Ovary (tissue), 10 donors: Measurements from ENCODE around the gene GLYAT. TPM values are rescaled to one million over a fixed set of nuclear protein-coding genes. Genes with fewer than 3 reads are reported as not detected.

Experiments
- DNase-seq, 5 donors: peaks; one replicate each; pipeline ENCODE4 v3.0.0-alpha.2; 2019 to 2020
- H3K27ac ChIP-seq, 2 donors: fragments of 200-600 bp; one replicate each; pipeline versions ENCODE4 v1.5.1 to v1.8.0; 2019 to 2022
- H3K27me3 ChIP-seq: fragments of 200-600 bp; one replicate; pipeline ENCODE4 v1.8.0; 2022
- H3K36me3 ChIP-seq: fragments of 200-600 bp; sonication (generic); one replicate; pipeline ENCODE4 v1.5.1; 2019
- H3K4me1 ChIP-seq: one replicate; pipeline ENCODE4 v1.8.1; 2013; ENCODE audit warnings: mild to moderate bottlenecking, moderate library complexity; ENCODE audit not compliant: insufficient read depth
- H3K4me3 ChIP-seq: fragments of 200-600 bp; sonication (generic); one replicate; pipeline ENCODE4 v1.5.1; 2017
- H3K9me3 ChIP-seq, 2 donors: fragments of 200-600 bp in 1 of 2; sonication (generic) in 1 of 2; one replicate each; pipeline versions ENCODE4 v1.5.1 to v1.8.1; 2013 to 2019; ENCODE audit warnings: mild to moderate bottlenecking in 1 of 2, moderate library complexity in 1 of 2
- EP300 ChIP-seq: sonication (generic); formaldehyde crosslinking; IDR thresholded peaks from one replicate; pipeline ENCODE4 v1.6.1; 2017; ENCODE audit warnings: antibody characterized with exemption
- POLR2A ChIP-seq: fragments of 450-650 bp; IDR thresholded peaks from one replicate; pipeline ENCODE4 v1.6.1; 2017; ENCODE audit warnings: antibody characterized with exemption, mild to moderate bottlenecking, moderate library complexity
- WGBS, 3 donors: extraction: QIAGEN DNeasy Blood & Tissue Kit in 1 of 3; methylation state at CpG; one replicate each; pipeline versions ENCODE4 v1.1.5 to v1.1.7; 2013 to 2017; 5-methylcytosine and 5-hydroxymethylcytosine counted together
- intact Hi-C, 4 donors: fragments of 100-400 bp; cut with DNase I; formaldehyde crosslinking; loops; one replicate each; pipeline versions ENCODE4 v1.11.0 to v1.15.1; 2022 to 2023
- long read RNA-seq, 3 donors: library from polyadenylated mRNA in 2 of 3; unstranded in 2 of 3; transcript quantifications; one replicate each; pipeline ENCODE4 v2.0.0 and lab custom pipeline, GENCODE V29; 2021 to 2026
- polyA plus RNA-seq, 2 donors: library from polyadenylated mRNA; stranded (reverse); fragments of 200-250 nt in 1 of 2; fragments of 350-450 nt in 1 of 2; fragmentation: Illumina TruSeq in 1 of 2; extraction: RNeasy Lipid Tissue Mini Kit (QIAGEN cat#74804) in 1 of 2; gene quantifications; one replicate each; pipeline ENCODE4 v1.2.3, GENCODE V29; 2013 to 2014
- total RNA-seq, 7 donors: library from RNA; depleted of rRNA in 2 of 7; stranded (reverse); fragments of >200 nt in 2 of 7; fragmentation: NEBNext Ultra II Directional in 3 of 7; extraction: Animal tissue kit (Norgen Biotek cat#: 25700) in 3 of 7; gene quantifications; one replicate each; pipeline versions ENCODE4 v1.1.0 to v1.2.4, GENCODE V29; 2016 to 2023
- TF ChIP-seq, protein P1 (sequence below), 3 donors: fragments of 450-650 bp in 2 of 3; fragments of 200-600 bp in 1 of 3; IDR thresholded peaks; one replicate each; pipeline versions ENCODE4 v1.5.1 to v1.8.0; 2016 to 2022; ENCODE audit warnings: antibody characterized with exemption in 3 of 3, mild to moderate bottlenecking in 1 of 3
- donor health status: DM: no; HTN: no; CAD: no; lungs with moderate emphysema.
- donor health status: DM: no; HTN: no; CAD: no.
- donor health status: Bipolar disorder and iron deficiency.
- donor health status: DM: yes; HTN: yes; CAD: no.
- donor health status: DM: no; HTN: no; CAD: no.
- donor health status: DM: yes; HTN: yes; CAD: no.

The GLYAT gene, protein sequence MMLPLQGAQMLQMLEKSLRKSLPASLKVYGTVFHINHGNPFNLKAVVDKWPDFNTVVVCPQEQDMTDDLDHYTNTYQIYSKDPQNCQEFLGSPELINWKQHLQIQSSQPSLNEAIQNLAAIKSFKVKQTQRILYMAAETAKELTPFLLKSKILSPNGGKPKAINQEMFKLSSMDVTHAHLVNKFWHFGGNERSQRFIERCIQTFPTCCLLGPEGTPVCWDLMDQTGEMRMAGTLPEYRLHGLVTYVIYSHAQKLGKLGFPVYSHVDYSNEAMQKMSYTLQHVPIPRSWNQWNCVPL
- total RNA-seq (under 1 TPM in 1 of 7 donors, not detected in 6; 0.18 TPM), polyA plus RNA-seq (not detected)
- long read RNA-seq, donor 1 = 0 reads
- long read RNA-seq, donor 2 = 0 reads
- long read RNA-seq, donor 3 = 0 reads

DNA sequence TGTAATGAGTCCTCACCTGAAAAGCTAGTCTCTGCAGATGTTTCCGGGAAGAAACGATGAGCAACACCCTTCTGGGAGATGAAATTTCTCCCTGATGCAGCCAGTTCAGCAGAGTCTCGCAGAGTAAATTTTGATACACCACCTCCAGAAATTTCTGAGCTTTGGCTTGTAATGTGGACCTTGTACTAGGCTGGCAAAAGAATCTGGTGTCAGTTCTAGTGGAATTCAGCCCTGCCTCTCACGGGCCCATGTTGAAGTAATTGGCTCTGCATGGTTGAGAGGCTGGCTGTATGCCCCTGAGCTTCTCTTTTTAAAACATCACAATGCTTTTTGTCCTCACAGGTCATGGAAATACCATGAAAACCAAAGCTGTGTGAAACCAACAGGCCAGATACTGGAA is at the start of gene GLYAT:
GLYAT (minus strand) TSS at position 125 of the 400 bp plus-strand sequence. CDS start 7,447 bp downstream, outside the sequence.
- Histone ChIP-seq H3K27ac (no peak within 1 kb of the TSS), H3K27me3 (no peaks in the 10 kb centered on the region), H3K4me3 (no peak within 1 kb of the TSS), H3K36me3 (no peaks in the 10 kb centered on the region), H3K4me1 (peaks cover 1% of the 10 kb centered on the region), H3K9me3 (no peaks in the 10 kb centered on the region)
- no peak for DNase-seq
- no peak for TF ChIP-seq POLR2A
- no peak for TF ChIP-seq EP300
- TF ChIP-seq, protein P1, sequence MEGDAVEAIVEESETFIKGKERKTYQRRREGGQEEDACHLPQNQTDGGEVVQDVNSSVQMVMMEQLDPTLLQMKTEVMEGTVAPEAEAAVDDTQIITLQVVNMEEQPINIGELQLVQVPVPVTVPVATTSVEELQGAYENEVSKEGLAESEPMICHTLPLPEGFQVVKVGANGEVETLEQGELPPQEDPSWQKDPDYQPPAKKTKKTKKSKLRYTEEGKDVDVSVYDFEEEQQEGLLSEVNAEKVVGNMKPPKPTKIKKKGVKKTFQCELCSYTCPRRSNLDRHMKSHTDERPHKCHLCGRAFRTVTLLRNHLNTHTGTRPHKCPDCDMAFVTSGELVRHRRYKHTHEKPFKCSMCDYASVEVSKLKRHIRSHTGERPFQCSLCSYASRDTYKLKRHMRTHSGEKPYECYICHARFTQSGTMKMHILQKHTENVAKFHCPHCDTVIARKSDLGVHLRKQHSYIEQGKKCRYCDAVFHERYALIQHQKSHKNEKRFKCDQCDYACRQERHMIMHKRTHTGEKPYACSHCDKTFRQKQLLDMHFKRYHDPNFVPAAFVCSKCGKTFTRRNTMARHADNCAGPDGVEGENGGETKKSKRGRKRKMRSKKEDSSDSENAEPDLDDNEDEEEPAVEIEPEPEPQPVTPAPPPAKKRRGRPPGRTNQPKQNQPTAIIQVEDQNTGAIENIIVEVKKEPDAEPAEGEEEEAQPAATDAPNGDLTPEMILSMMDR (IDR thresholded peaks at IDR 0.05) = no peak
- WGBS, 3 donors = 88 to 91% (median 90%) methylated on average over 4 of the region's 4 CpGs
- intact Hi-C loops = loop anchor here in 1 of 4 donors (10.0 kb wide), 1 partner anchor 447 kb away; no protein-coding TSS in a partner anchor

DNA sequence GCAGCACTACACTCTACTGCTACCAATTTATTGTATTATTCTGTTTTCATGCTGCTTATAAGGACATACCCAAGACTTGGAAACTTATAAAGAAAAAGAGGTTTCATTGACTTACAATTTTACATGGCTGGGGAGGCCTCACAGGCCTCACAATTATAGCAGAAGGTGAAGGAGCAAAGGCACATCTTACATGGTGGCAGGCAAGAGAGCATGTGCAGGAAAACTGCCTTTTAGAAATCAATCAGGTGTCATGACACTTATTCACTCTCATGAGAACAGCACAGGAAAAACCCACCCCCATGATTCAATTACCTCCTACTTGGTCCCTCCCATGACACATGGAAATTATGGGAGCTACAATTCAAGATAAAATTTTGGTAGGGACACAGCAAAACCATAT is 49.6 kb upstream of the GLYAT start:
- Histone ChIP-seq H3K4me3 (no peak overlapping the region), H3K4me1 (no peaks in the 10 kb centered on the region), H3K36me3 (no peaks in the 10 kb centered on the region), H3K27me3 (no peaks in the 10 kb centered on the region), H3K27ac (no peak overlapping the region), H3K9me3 (no peaks in the 10 kb centered on the region)
- DNase-seq = no peak
- intact Hi-C loops = loop anchor here in 1 of 4 donors (10.0 kb wide), 1 partner anchor 127 kb away; no protein-coding TSS in a partner anchor
- TF ChIP-seq POLR2A (no peak), EP300 (no peak)
- TF ChIP-seq, protein P1 (IDR thresholded peaks at IDR 0.05) = no peak

DNA sequence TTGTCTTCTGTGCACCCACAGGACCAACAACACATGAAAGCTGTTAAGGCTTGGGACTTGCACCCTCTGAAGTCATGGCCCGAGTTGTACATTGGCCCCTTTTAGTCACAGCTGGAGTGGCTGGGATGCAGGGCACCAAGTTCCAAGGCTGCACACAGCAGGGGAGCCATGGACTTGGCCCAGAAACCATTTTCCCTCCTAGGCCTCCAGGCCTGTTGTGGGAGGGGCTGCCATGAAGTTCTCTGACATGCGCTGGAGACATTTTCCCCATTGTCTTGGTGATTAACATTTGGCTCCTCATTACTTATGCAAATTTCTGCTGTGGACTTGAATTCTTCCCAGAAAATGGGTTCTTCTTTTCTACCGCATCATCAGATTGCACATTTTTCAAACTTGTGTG is 48.8 kb upstream of the GLYAT start:
- DNase-seq = no peak
- H3K27ac ChIP-seq = no peak overlapping the region
- TF ChIP-seq EP300 = no peak
- TF ChIP-seq, protein P1 (IDR thresholded peaks at IDR 0.05) = no peak
- TF ChIP-seq POLR2A = no peak
- H3K4me1 ChIP-seq = no peaks in the 10 kb centered on the region
- no peaks in the 10 kb centered on the region for H3K9me3 ChIP-seq
- intact Hi-C loops = loop anchor here in 1 of 4 donors (10.0 kb wide), 1 partner anchor 126 kb away; no protein-coding TSS in a partner anchor
- H3K4me3 ChIP-seq = no peak overlapping the region
- H3K27me3 ChIP-seq = no peaks in the 10 kb centered on the region
- no peaks in the 10 kb centered on the region for H3K36me3 ChIP-seq
- 87 to 96% (median 89%) methylated on average over 3 of the region's 3 CpGs for WGBS, 3 donors

DNA sequence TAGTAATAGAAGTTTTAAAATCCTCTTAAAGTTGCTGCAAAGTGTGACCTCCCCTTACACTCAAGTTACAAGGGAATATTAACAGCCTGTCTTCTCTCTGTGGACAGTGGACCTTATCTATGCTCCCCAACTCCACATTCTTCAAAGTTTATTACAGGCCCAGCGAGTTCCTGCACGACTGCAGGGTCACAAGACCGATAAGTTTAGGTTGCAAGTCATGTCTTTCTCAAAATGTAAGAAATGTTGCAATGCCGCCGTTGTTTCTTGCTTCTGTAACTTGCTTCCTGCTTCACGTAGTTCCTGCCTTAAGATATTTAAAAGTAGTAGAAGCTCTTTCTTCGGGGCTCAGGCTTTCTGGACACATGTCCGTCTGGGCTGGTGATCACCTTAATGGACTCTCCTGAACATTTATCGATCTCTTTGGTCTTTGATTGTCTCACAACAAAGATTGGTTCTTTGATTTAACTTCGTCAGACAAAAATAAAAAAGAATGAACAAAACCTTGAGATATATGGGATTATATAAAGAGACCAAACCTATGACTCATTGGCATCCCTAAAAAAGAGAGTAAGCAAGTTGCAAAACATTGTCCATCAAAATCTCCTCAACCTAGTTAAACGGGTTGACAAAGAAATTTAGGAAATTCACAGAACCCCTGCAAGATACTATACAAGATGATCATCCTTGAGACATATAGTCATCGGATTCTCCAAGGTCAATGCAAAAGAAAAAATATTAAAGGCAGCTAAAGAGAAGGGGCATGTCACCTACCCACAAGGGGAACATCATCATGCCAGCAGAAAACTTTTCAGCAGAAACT is 45.4 kb upstream of the GLYAT start:
- H3K4me1 ChIP-seq = no peaks in the 10 kb centered on the region
- no peak overlapping the region for H3K27ac ChIP-seq
- H3K9me3 ChIP-seq = no peaks in the 10 kb centered on the region
- H3K27me3 ChIP-seq = no peaks in the 10 kb centered on the region
- intact Hi-C loops = loop anchor here in 1 of 4 donors (5.0 kb wide), 1 partner anchor 630 kb away; no protein-coding TSS in a partner anchor
- TF ChIP-seq POLR2A = no peak
- TF ChIP-seq EP300 = no peak
- TF ChIP-seq, protein P1 (IDR thresholded peaks at IDR 0.05) = no peak
- no peak for DNase-seq
- no peak overlapping the region for H3K4me3 ChIP-seq
- 67 to 78% (median 73%) methylated on average over 12 of the region's 12 CpGs for WGBS, 3 donors
- H3K36me3 ChIP-seq = no peaks in the 10 kb centered on the region
